ENCODE results near the gene AOPEP.

DNA sequence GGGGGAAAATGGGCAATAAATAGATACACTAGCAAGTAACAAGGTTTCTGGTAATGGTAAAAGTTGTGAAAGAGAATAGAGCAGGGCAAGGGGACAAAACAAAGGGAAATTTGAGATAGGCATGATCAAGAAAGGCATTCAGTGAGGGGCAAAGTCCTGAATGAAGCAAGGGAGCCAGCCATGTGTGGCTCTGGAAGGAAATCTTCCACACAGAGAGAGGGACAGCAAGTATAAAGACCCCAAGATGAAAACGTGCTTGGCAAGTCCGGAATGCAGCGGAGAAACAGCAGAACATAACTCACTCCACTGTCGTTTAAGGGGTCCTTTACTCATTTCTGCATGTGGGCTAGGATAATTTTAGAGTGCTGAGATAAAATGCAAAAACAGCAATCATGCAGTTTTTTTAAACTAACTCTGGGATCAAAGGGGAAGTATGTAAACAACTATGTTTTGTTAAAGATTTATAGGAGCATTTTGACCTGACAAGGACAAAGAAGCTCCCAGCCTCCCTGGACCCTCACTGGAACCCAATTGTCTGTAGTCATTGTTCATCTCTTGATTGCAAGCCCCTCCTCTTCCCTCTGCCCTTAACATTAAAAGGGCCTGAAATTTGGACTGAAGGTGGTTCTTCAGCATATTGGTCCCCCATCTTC, 22.9 kb upstream of the AOPEP start:
- TF ChIP-seq CTCF (IDR thresholded peaks at IDR 0.05; ENCODE audit: low read depth, low read length, poor library complexity, severe bottlenecking) (no peak), EZH2phosphoT487 (IDR thresholded peaks at IDR 0.05; ENCODE audit: borderline replicate concordance, low read length) (no peak)

All from DOHH2 (cell line).